Measurements from ENCODE around the gene MSN. TPM values are rescaled to one million over a fixed set of nuclear protein-coding genes. Genes with fewer than 3 reads are reported as not detected.
"Not testable (repeated sequence)": the region's sequence is repeated elsewhere in the genome, so short reads cannot be mapped to it uniquely, and the experiment has no call there.

The MSN gene
- total RNA-seq, 1 donor from 2014 or later = 476 TPM

GRCh38 chrX:65647801-65648200 is 19.7 kb upstream of the MSN start:
- Mint-ChIP-seq H3K27me3 (ENCODE audit: low read depth) (no peaks in the 10 kb centered on the region), H3K4me3 (ENCODE audit: low read depth) (no peak overlapping the region), H3K9me3 (no peaks in the 10 kb centered on the region), H3K27ac (no peak overlapping the region), H3K36me3 (ENCODE audit: low read depth) (no peaks in the 10 kb centered on the region), H3K4me1 (ENCODE audit: low read depth) (peaks cover 8% of the 10 kb centered on the region)
- no peak for DNase-seq (ENCODE audit: low spot score)
- intact Hi-C loops (cut with micrococcal nuclease) = no loop called here

- no peak for DNase-seq (ENCODE audit: low spot score)
- peaks cover 15% of the 10 kb centered on the region for H3K4me1 Mint-ChIP-seq (ENCODE audit: low read depth)
- H3K27me3 Mint-ChIP-seq (ENCODE audit: low read depth) = no peaks in the 10 kb centered on the region
- no peak overlapping the region for H3K4me3 Mint-ChIP-seq (ENCODE audit: low read depth)
- no peak overlapping the region for H3K27ac Mint-ChIP-seq
- H3K9me3 Mint-ChIP-seq = no peaks in the 10 kb centered on the region
- intact Hi-C loops (cut with micrococcal nuclease) = no loop called here
- no peaks in the 10 kb centered on the region for H3K36me3 Mint-ChIP-seq (ENCODE audit: low read depth)
These were observed 15.4 kb upstream of the MSN start for GRCh38 chrX:65652098-65652497.

- intact Hi-C loops (cut with micrococcal nuclease); H3K36me3 Mint-ChIP-seq (ENCODE audit: low read depth); H3K27me3 Mint-ChIP-seq (ENCODE audit: low read depth); DNase-seq (ENCODE audit: low spot score); H3K9me3 Mint-ChIP-seq: not testable (repeated sequence)
- Mint-ChIP-seq H3K27ac (peak overlapping the region; percentile 97), H3K4me1 (ENCODE audit: low read depth) (peaks cover 28% of the 10 kb centered on the region), H3K4me3 (ENCODE audit: low read depth) (peak overlapping the region; percentile 84)
These were observed 10.4 kb upstream of the MSN start for GRCh38 chrX:65657009-65657441.

GRCh38 chrX:65657659-65658058 is 9.8 kb upstream of the MSN start:
- DNase-seq (ENCODE audit: low spot score) = no peak
- intact Hi-C loops (cut with micrococcal nuclease) = no loop called here
- Mint-ChIP-seq H3K4me3 (ENCODE audit: low read depth) (no peak overlapping the region), H3K36me3 (ENCODE audit: low read depth) (peaks cover 11% of the 10 kb centered on the region), H3K27ac (peak overlapping the region; percentile 22), H3K27me3 (ENCODE audit: low read depth) (no peaks in the 10 kb centered on the region), H3K4me1 (ENCODE audit: low read depth) (peaks cover 28% of the 10 kb centered on the region), H3K9me3 (peaks cover 9% of the 10 kb centered on the region)

GRCh38 chrX:65658229-65658628 is 9.2 kb upstream of the MSN start:
- Mint-ChIP-seq H3K36me3 (ENCODE audit: low read depth) (peaks cover 11% of the 10 kb centered on the region), H3K9me3 (peaks cover 10% of the 10 kb centered on the region), H3K27ac (peak overlapping the region; percentile 22), H3K4me3 (ENCODE audit: low read depth) (no peak overlapping the region), H3K27me3 (ENCODE audit: low read depth) (no peaks in the 10 kb centered on the region), H3K4me1 (ENCODE audit: low read depth) (peaks cover 29% of the 10 kb centered on the region)
- intact Hi-C loops (cut with micrococcal nuclease) = no loop called here
- DNase-seq (ENCODE audit: low spot score) = no peak

- intact Hi-C loops (cut with micrococcal nuclease) = loop anchor here (1.0 to 10.0 kb wide), 2 partner anchors 72 to 348 kb away; no protein-coding TSS in a partner anchor
- peaks cover 6% of the 10 kb centered on the region for H3K9me3 Mint-ChIP-seq
- peak overlapping the region; percentile 77 for H3K4me3 Mint-ChIP-seq (ENCODE audit: low read depth)
These were observed 324 bp upstream of the MSN start for GRCh38 chrX:65667157-65667502.

GRCh38 chrX:65668377-65669310 is 1.2 kb downstream of the MSN start:
- peaks cover 50% of the 10 kb centered on the region for H3K4me1 Mint-ChIP-seq (ENCODE audit: low read depth)
- H3K27ac Mint-ChIP-seq = peak overlapping the region; percentile 96
- intact Hi-C loops (cut with micrococcal nuclease) = loop anchor here (10.0 kb wide), 1 partner anchor 346 kb away; no protein-coding TSS in a partner anchor
- H3K27me3 Mint-ChIP-seq (ENCODE audit: low read depth) = no peaks in the 10 kb centered on the region
- no peaks in the 10 kb centered on the region for H3K9me3 Mint-ChIP-seq
- DNase-seq (ENCODE audit: low spot score) = peak; percentile 50
- H3K36me3 Mint-ChIP-seq (ENCODE audit: low read depth) = peaks cover 50% of the 10 kb centered on the region
- H3K4me3 Mint-ChIP-seq (ENCODE audit: low read depth) = peak overlapping the region; percentile 96

More at GRCh38 chrX:65667157-65667502, 324 bp upstream of the MSN start:
- H3K27ac Mint-ChIP-seq = peak overlapping the region; percentile 94
- H3K4me1 Mint-ChIP-seq (ENCODE audit: low read depth) = peaks cover 42% of the 10 kb centered on the region
- no peak for DNase-seq (ENCODE audit: low spot score)
- H3K27me3 Mint-ChIP-seq (ENCODE audit: low read depth) = no peaks in the 10 kb centered on the region
- H3K36me3 Mint-ChIP-seq (ENCODE audit: low read depth) = peaks cover 42% of the 10 kb centered on the region

- H3K27me3 Mint-ChIP-seq (ENCODE audit: low read depth) = no peaks in the 10 kb centered on the region
- DNase-seq (ENCODE audit: low spot score) = no peak
- H3K27ac Mint-ChIP-seq = peak overlapping the region; percentile 97
- intact Hi-C loops (cut with micrococcal nuclease) = loop anchor here (1.0 kb wide), 1 partner anchor 52 kb away; no protein-coding TSS in a partner anchor
- peaks cover 70% of the 10 kb centered on the region for H3K36me3 Mint-ChIP-seq (ENCODE audit: low read depth)
- H3K4me1 Mint-ChIP-seq (ENCODE audit: low read depth) = peaks cover 65% of the 10 kb centered on the region
- H3K4me3 Mint-ChIP-seq (ENCODE audit: low read depth) = peak overlapping the region; percentile 82
- no peaks in the 10 kb centered on the region for H3K9me3 Mint-ChIP-seq
These were observed 3.8 kb downstream of the MSN start for GRCh38 chrX:65671286-65671685.

GRCh38 chrX:65671966-65672365 is 4.5 kb downstream of the MSN start:
- no peaks in the 10 kb centered on the region for H3K9me3 Mint-ChIP-seq
- H3K4me3 Mint-ChIP-seq (ENCODE audit: low read depth) = peak overlapping the region; percentile 82
- peaks cover 76% of the 10 kb centered on the region for H3K36me3 Mint-ChIP-seq (ENCODE audit: low read depth)
- H3K4me1 Mint-ChIP-seq (ENCODE audit: low read depth) = peaks cover 63% of the 10 kb centered on the region
- DNase-seq (ENCODE audit: low spot score) = no peak
- intact Hi-C loops (cut with micrococcal nuclease) = loop anchor here (1.0 kb wide), 1 partner anchor 51 kb away; no protein-coding TSS in a partner anchor
- no peaks in the 10 kb centered on the region for H3K27me3 Mint-ChIP-seq (ENCODE audit: low read depth)
- peak overlapping the region; percentile 97 for H3K27ac Mint-ChIP-seq

GRCh38 chrX:65673857-65674203 is 6.4 kb downstream of the MSN start:
- no peak for DNase-seq (ENCODE audit: low spot score)
- Mint-ChIP-seq H3K4me1 (ENCODE audit: low read depth) (peaks cover 68% of the 10 kb centered on the region), H3K9me3 (no peaks in the 10 kb centered on the region), H3K4me3 (ENCODE audit: low read depth) (peak overlapping the region; percentile 82), H3K27me3 (ENCODE audit: low read depth) (no peaks in the 10 kb centered on the region), H3K27ac (peak overlapping the region; percentile 97), H3K36me3 (ENCODE audit: low read depth) (peaks cover 81% of the 10 kb centered on the region)
- intact Hi-C loops (cut with micrococcal nuclease) = loop anchor here (1.0 to 2.0 kb wide), 3 partner anchors 15 to 79 kb away; no protein-coding TSS in a partner anchor

GRCh38 chrX:65674204-65674893 is 6.9 kb downstream of the MSN start:
- H3K9me3 Mint-ChIP-seq = no peaks in the 10 kb centered on the region
- peak overlapping the region; percentile 97 for H3K27ac Mint-ChIP-seq
- no peaks in the 10 kb centered on the region for H3K27me3 Mint-ChIP-seq (ENCODE audit: low read depth)
- intact Hi-C loops (cut with micrococcal nuclease) = loop anchor here (1.0 to 2.0 kb wide), 3 partner anchors 14 to 79 kb away; no protein-coding TSS in a partner anchor
- H3K36me3 Mint-ChIP-seq (ENCODE audit: low read depth) = peaks cover 81% of the 10 kb centered on the region
- H3K4me3 Mint-ChIP-seq (ENCODE audit: low read depth) = peak overlapping the region; percentile 82
- no peak for DNase-seq (ENCODE audit: low spot score)
- peaks cover 71% of the 10 kb centered on the region for H3K4me1 Mint-ChIP-seq (ENCODE audit: low read depth)

- Mint-ChIP-seq H3K36me3 (ENCODE audit: low read depth) (peaks cover 70% of the 10 kb centered on the region), H3K27me3 (ENCODE audit: low read depth) (no peaks in the 10 kb centered on the region), H3K4me3 (ENCODE audit: low read depth) (no peak overlapping the region), H3K4me1 (ENCODE audit: low read depth) (peaks cover 65% of the 10 kb centered on the region), H3K27ac (peak overlapping the region; percentile 33), H3K9me3 (no peaks in the 10 kb centered on the region)
- intact Hi-C loops (cut with micrococcal nuclease) = no loop called here
- no peak for DNase-seq (ENCODE audit: low spot score)
These were observed 10.6 kb downstream of the MSN start for GRCh38 chrX:65677954-65678469.

Data from activated T-helper 2 cell treated with anti-CD3 and anti-CD28 coated beads, Interferon-gamma antibody, Interleukin-2, Interleukin-4, amounts not matched to agents 10 μg/mL and 5 μg/mL and 100 μg/mL, durations not matched to agents 14 hours and 24 hours and 36 hours (primary cell).